HepG2 (cell line): ENCODE results near the gene CLDN22.

Source experiments
- EP300 ChIP-seq, 3 experiments: sonication (generic) in 1 of 3; formaldehyde crosslinking in 1 of 3; IDR thresholded peaks; 2 replicates each; pipeline versions ENCODE4 v1.5.1 to v1.6.1; 2011 to 2020; ENCODE audit warnings: low read depth in 2 of 3, low read length in 2 of 3, borderline replicate concordance in 1 of 3, improper control_type of control experiment in 1 of 3, mild to moderate bottlenecking in 1 of 3, missing genetic modification reagents in 1 of 3, moderate library complexity in 1 of 3
- FOXJ3 ChIP-seq: sonication (generic); formaldehyde crosslinking; IDR thresholded peaks from 2 replicates; pipeline ENCODE4 v1.4.0; 2020; ENCODE audit warnings: missing genetic modification reagents, mild to moderate bottlenecking, borderline replicate concordance
- HNF4A ChIP-seq: sonication (generic); formaldehyde crosslinking; IDR thresholded peaks from 2 replicates; pipeline ENCODE4 v1.4.0; 2020; ENCODE audit warnings: missing genetic modification reagents
- SIX4 ChIP-seq: sonication (generic); formaldehyde crosslinking; IDR thresholded peaks from 2 replicates; pipeline ENCODE4 v1.4.0; 2020; ENCODE audit warnings: missing genetic modification reagents
- TAF1 ChIP-seq: sonication (generic); formaldehyde crosslinking; IDR thresholded peaks from 2 replicates; pipeline ENCODE4 v1.4.0; 2020; ENCODE audit warnings: missing genetic modification reagents
- ZFX ChIP-seq: sonication (generic); formaldehyde crosslinking; IDR thresholded peaks from 2 replicates; pipeline ENCODE4 v1.4.0; 2020; ENCODE audit warnings: mild to moderate bottlenecking, low read depth, missing genetic modification reagents, moderate library complexity
- TF ChIP-seq, protein P1 (sequence below): sonication (generic); formaldehyde crosslinking; IDR thresholded peaks from 2 replicates; pipeline ENCODE4 v1.5.0; 2020; ENCODE audit warnings: mild to moderate bottlenecking, missing genetic modification reagents, moderate library complexity
- TF ChIP-seq, protein P2 (sequence below): sonication (generic); formaldehyde crosslinking; IDR thresholded peaks from 2 replicates; pipeline ENCODE4 v1.4.0; 2020; ENCODE audit warnings: mild to moderate bottlenecking, missing genetic modification reagents

DNA sequence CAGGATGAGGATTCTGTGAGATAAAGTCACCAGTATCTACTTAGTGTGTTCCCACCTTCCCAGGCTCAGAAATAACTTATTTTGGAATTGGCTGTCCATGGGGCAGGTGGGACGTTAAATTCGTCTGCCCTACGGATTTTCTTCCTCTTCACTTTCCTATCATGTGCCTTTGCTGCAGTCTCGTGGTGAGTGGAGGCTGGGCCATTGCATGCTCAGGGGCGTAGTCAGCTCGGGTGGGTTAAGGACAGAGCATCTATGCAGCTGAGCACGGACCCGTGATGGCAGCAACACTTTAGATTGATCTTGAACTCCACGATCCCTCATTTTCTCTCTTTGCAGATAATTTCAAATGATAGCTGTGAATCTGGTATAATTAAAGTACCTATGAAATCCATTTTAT, 51.5 kb downstream of the CLDN22 start:
- TF ChIP-seq, protein P1, sequence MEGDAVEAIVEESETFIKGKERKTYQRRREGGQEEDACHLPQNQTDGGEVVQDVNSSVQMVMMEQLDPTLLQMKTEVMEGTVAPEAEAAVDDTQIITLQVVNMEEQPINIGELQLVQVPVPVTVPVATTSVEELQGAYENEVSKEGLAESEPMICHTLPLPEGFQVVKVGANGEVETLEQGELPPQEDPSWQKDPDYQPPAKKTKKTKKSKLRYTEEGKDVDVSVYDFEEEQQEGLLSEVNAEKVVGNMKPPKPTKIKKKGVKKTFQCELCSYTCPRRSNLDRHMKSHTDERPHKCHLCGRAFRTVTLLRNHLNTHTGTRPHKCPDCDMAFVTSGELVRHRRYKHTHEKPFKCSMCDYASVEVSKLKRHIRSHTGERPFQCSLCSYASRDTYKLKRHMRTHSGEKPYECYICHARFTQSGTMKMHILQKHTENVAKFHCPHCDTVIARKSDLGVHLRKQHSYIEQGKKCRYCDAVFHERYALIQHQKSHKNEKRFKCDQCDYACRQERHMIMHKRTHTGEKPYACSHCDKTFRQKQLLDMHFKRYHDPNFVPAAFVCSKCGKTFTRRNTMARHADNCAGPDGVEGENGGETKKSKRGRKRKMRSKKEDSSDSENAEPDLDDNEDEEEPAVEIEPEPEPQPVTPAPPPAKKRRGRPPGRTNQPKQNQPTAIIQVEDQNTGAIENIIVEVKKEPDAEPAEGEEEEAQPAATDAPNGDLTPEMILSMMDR: no peak
- TF ChIP-seq, protein P2, sequence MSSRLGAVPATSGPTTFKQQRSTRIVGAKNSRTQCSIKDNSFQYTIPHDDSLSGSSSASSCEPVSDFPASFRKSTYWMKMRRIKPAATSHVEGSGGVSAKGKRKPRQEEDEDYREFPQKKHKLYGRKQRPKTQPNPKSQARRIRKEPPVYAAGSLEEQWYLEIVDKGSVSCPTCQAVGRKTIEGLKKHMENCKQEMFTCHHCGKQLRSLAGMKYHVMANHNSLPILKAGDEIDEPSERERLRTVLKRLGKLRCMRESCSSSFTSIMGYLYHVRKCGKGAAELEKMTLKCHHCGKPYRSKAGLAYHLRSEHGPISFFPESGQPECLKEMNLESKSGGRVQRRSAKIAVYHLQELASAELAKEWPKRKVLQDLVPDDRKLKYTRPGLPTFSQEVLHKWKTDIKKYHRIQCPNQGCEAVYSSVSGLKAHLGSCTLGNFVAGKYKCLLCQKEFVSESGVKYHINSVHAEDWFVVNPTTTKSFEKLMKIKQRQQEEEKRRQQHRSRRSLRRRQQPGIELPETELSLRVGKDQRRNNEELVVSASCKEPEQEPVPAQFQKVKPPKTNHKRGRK (CRISPR knock-in tag): no peak
- TF ChIP-seq SIX4 (CRISPR knock-in tag): no peak
- TF ChIP-seq TAF1 (CRISPR knock-in tag): no peak
- TF ChIP-seq EP300 (IDR thresholded peaks at IDR 0.05; ENCODE audit: low read depth in 2 of 2, low read length in 2 of 2): no peak
- no peak for TF ChIP-seq EP300 (CRISPR knock-in tag; IDR thresholded peaks at IDR 0.05; ENCODE audit: borderline replicate concordance)
- no peak for TF ChIP-seq ZFX (CRISPR knock-in tag)
- TF ChIP-seq FOXJ3 (CRISPR knock-in tag): no peak
- no peak for TF ChIP-seq HNF4A (CRISPR knock-in tag)
